Mesodermal cell (in vitro differentiated cells): Measurements from ENCODE around the gene FOLR1.
"Not testable (repeated sequence)": the region's sequence is repeated elsewhere in the genome, so short reads cannot be mapped to it uniquely, and the experiment has no call there.

Experiments
- H3K27ac ChIP-seq: 2 replicates; pipeline ENCODE4 v1.7.0; 2013; ENCODE audit warnings: mild to moderate bottlenecking, low read depth, low read length, moderate library complexity; ENCODE audit not compliant: severe bottlenecking
- H3K36me3 ChIP-seq: 2 replicates; pipeline ENCODE4 v1.7.1; 2013; ENCODE audit warnings: mild to moderate bottlenecking, low read length, moderate library complexity; ENCODE audit not compliant: control insufficient read depth, insufficient read depth
- H3K4me1 ChIP-seq: one replicate; pipeline ENCODE4 v1.7.1; 2013; ENCODE audit warnings: mild to moderate bottlenecking, low read length; ENCODE audit not compliant: insufficient read depth, control insufficient read depth, poor library complexity, severe bottlenecking
- H3K4me3 ChIP-seq: 2 replicates; pipeline ENCODE4 v1.7.0; 2013; ENCODE audit warnings: low read length, control low read depth, mild to moderate bottlenecking; ENCODE audit not compliant: insufficient read depth, poor library complexity, severe bottlenecking; ENCODE audit errors: extremely low read depth
- H3K9me3 ChIP-seq: 2 replicates; pipeline ENCODE4 v1.7.1; 2013; ENCODE audit warnings: mild to moderate bottlenecking, low read length, moderate library complexity; ENCODE audit not compliant: control insufficient read depth
- WGBS, 2 experiments: methylation state at CpG; one replicate each; pipeline ENCODE4 v1.1.5; 2013; ENCODE audit warnings: missing lambda C conversion rate in 2 of 2; ENCODE audit not compliant: insufficient coverage in 2 of 2; 5-methylcytosine and 5-hydroxymethylcytosine counted together

The FOLR1 gene

GRCh38 chr11:72181553-72181958 is 10.4 kb upstream of the FOLR1 start:
- 90 to 100% methylated on average over 1 of the region's 3 CpGs for WGBS, 2 experiments
- H3K4me1 ChIP-seq, H3K9me3 ChIP-seq, H3K4me3 ChIP-seq, H3K36me3 ChIP-seq, H3K27ac ChIP-seq: not testable (repeated sequence)

- Histone ChIP-seq H3K36me3 (no peaks in the 10 kb centered on the region), H3K4me1 (peaks cover 17% of the 10 kb centered on the region), H3K27ac (no peak overlapping the region), H3K4me3 (no peak overlapping the region), H3K9me3 (no peaks in the 10 kb centered on the region)
- no CpG with 5 or more reads among the region's 1 CpG for WGBS, 2 experiments
Measured at GRCh38 chr11:72188267-72188666, 3.7 kb upstream of the FOLR1 start.

GRCh38 chr11:72189455-72190250 is 2.3 kb upstream of the FOLR1 start:
- Histone ChIP-seq H3K9me3 (no peaks in the 10 kb centered on the region), H3K4me3 (no peak overlapping the region), H3K27ac (no peak overlapping the region), H3K4me1 (peaks cover 17% of the 10 kb centered on the region), H3K36me3 (no peaks in the 10 kb centered on the region)
- WGBS, 2 experiments: 90% methylated on average over 2 of the region's 3 CpGs; no CpG with 5 or more reads in 1 of the 2 experiments

- Histone ChIP-seq H3K4me3 (no peak overlapping the region), H3K9me3 (no peaks in the 10 kb centered on the region), H3K4me1 (peaks cover 17% of the 10 kb centered on the region), H3K36me3 (no peaks in the 10 kb centered on the region), H3K27ac (no peak overlapping the region)
- WGBS, 2 experiments: 75 to 80% methylated on average over 5 of the region's 5 CpGs
Measured at GRCh38 chr11:72190631-72191071, 1.3 kb upstream of the FOLR1 start.

- Histone ChIP-seq H3K4me3 (no peak overlapping the region), H3K4me1 (peaks cover 10% of the 10 kb centered on the region), H3K36me3 (no peaks in the 10 kb centered on the region), H3K27ac (no peak overlapping the region), H3K9me3 (no peaks in the 10 kb centered on the region)
- 90 to 97% methylated on average over 9 to 11 of the region's 12 CpGs for WGBS, 2 experiments
Measured at GRCh38 chr11:72195518-72196270, 3.8 kb downstream of the FOLR1 start.

- H3K27ac ChIP-seq, H3K36me3 ChIP-seq, H3K9me3 ChIP-seq, H3K4me1 ChIP-seq, H3K4me3 ChIP-seq: not testable (repeated sequence)
- 93 to 95% methylated on average over 34 to 37 of the region's 43 CpGs for WGBS, 2 experiments
Measured at GRCh38 chr11:72201445-72201844, 9.5 kb downstream of the FOLR1 start.

- Histone ChIP-seq H3K9me3 (no peaks in the 10 kb centered on the region), H3K4me1 (no peaks in the 10 kb centered on the region), H3K4me3 (no peak overlapping the region), H3K27ac (no peak overlapping the region), H3K36me3 (no peaks in the 10 kb centered on the region)
- 96 to 98% methylated on average over 6 of the region's 6 CpGs for WGBS, 2 experiments
Measured at GRCh38 chr11:72202571-72202970, 10.6 kb downstream of the FOLR1 start.

GRCh38 chr11:72203163-72203562 is 11.2 kb downstream of the FOLR1 start:
- Histone ChIP-seq H3K36me3 (no peaks in the 10 kb centered on the region), H3K27ac (no peak overlapping the region), H3K4me1 (no peaks in the 10 kb centered on the region), H3K9me3 (no peaks in the 10 kb centered on the region), H3K4me3 (no peak overlapping the region)
- WGBS, 2 experiments: 100% methylated on average over 1 of the region's 2 CpGs

- Histone ChIP-seq H3K27ac (no peak overlapping the region), H3K36me3 (no peaks in the 10 kb centered on the region), H3K4me3 (no peak overlapping the region), H3K9me3 (no peaks in the 10 kb centered on the region), H3K4me1 (no peaks in the 10 kb centered on the region)
Measured at GRCh38 chr11:72204886-72205285, 12.9 kb downstream of the FOLR1 start.

GRCh38 chr11:72206794-72207193 is 14.9 kb downstream of the FOLR1 start:
- whole genome bisulfite sequencing, 2 experiments: 79 to 88% methylated on average over 1 to 2 of the region's 2 CpGs
- not testable (repeated sequence) for H3K27ac ChIP-seq, H3K4me3 ChIP-seq, H3K36me3 ChIP-seq, H3K4me1 ChIP-seq, H3K9me3 ChIP-seq

- Histone ChIP-seq H3K27ac (no peak overlapping the region), H3K9me3 (no peaks in the 10 kb centered on the region), H3K4me1 (no peaks in the 10 kb centered on the region), H3K4me3 (no peak overlapping the region), H3K36me3 (no peaks in the 10 kb centered on the region)
- 64 to 91% methylated on average over 3 of the region's 3 CpGs for WGBS, 2 experiments
Measured at GRCh38 chr11:72208281-72208680, 16.3 kb downstream of the FOLR1 start.
